Measurements from ENCODE around the gene RUNX2. TPM values are rescaled to one million over a fixed set of nuclear protein-coding genes. Genes with fewer than 3 reads are reported as not detected.

RUNX2 gene
- total and polyA plus RNA-seq, 2 of the 8 experiments (the other 6 are each of a cell fraction or from before 2014, with no cell fraction given) = 0.26 to 1.2 TPM

GRCh38 chr6:45424451-45424861 lies 96.3 kb downstream of the RUNX2 start:
- Histone ChIP-seq H3K27ac (ENCODE audit: low read depth, low read length) (no peak overlapping the region), H2BK120ac (replicated peaks; ENCODE audit: low read depth, low read length) (no peak overlapping the region), H3K79me2 (ENCODE audit: control insufficient read depth in 1 of 2, insufficient read depth in 2 of 2, low read length in 2 of 2) (no peaks in the 10 kb centered on the region), H4K5ac (ENCODE audit: insufficient read length, low read depth, low read length) (no peak overlapping the region), H2BK20ac (ENCODE audit: low read length) (no peak overlapping the region), H3K4me2 (ENCODE audit: insufficient read depth in 1 of 2, low read depth in 2 of 2, low read length in 2 of 2) (peak overlapping the region; percentile 85 to 96), H3K56ac (replicated peaks; ENCODE audit: insufficient read length, low read depth, low read length) (no peak overlapping the region), H3K4me1 (replicated peaks in 1 of 4; ENCODE audit: control insufficient read depth in 3 of 4, insufficient read depth in 4 of 4, low read length in 3 of 4) (peaks cover 0 to 10% (median 3%) of the 10 kb centered on the region in 4 experiments; a peak in 5 of 7 replicates), H3K36me3 (ENCODE audit: control insufficient read depth in 2 of 4, insufficient read depth in 4 of 4, low read length in 3 of 4) (no peaks in the 10 kb centered on the region), H3K14ac (ENCODE audit: insufficient read length) (no peak overlapping the region), H3K9me3 (ENCODE audit: insufficient read depth in 2 of 2, low read depth in 1 of 2, low read length in 1 of 2) (no peaks in the 10 kb centered on the region), H2BK5ac (ENCODE audit: low read depth, low read length) (no peak overlapping the region), H4K8ac (ENCODE audit: extremely low read depth, insufficient read depth, low read length) (no peak overlapping the region), H3K23me2 (ENCODE audit: low read depth, low read length) (peaks cover 22% of the 10 kb centered on the region), H2AK5ac (ENCODE audit: low read depth, low read length) (no peak overlapping the region), H2BK15ac (ENCODE audit: low read length) (no peak overlapping the region), H3K18ac (ENCODE audit: extremely low read depth, low read length) (no peak overlapping the region), H3K9ac (replicated peaks in 1 of 4; ENCODE audit: extremely low read depth in 1 of 4, low read depth in 3 of 4, low read length in 3 of 4) (no peak overlapping the region), H4K91ac (replicated peaks; ENCODE audit: insufficient read length, low read length) (no peak overlapping the region), H3K27me3 (replicated peaks in 1 of 4; ENCODE audit: control insufficient read depth in 3 of 4, extremely low read depth in 1 of 4, insufficient read depth in 3 of 4, low read length in 3 of 4) (peaks cover 19 to 55% (median 46%) of the 10 kb centered on the region in 4 experiments), H2AFZ (ENCODE audit: low read length) (no peak overlapping the region), H4K20me1 (replicated peaks in 1 of 2; ENCODE audit: control insufficient read depth in 1 of 2, insufficient read depth in 2 of 2, low read length in 2 of 2) (peaks cover 0 to 2% of the 10 kb centered on the region in 2 experiments), H2BK12ac (ENCODE audit: low read depth, low read length) (no peak overlapping the region), H3K23ac (ENCODE audit: insufficient read length) (no peak overlapping the region), H3K4ac (replicated peaks; ENCODE audit: insufficient read length, low read depth, low read length) (no peak overlapping the region), H3K79me1 (ENCODE audit: low read depth, low read length) (no peaks in the 10 kb centered on the region), H3K4me3 (ENCODE audit: extremely low read depth in 1 of 4, insufficient read depth in 2 of 4, low read depth in 3 of 4, low read length in 4 of 4) (peak overlapping the region in 2 of 4 experiments; percentile 82; a peak in 4 of 8 replicates)
- no peak for FAIRE-seq
- CTCF ChIA-PET (ENCODE audit: partially characterized antibody) = interaction anchor here (1.2 kb wide), 1 partner anchor 794 kb away, joined by 5 read pairs; no protein-coding TSS in a partner anchor
- TF ChIP-seq POU5F1 (IDR thresholded peaks at IDR 0.05; ENCODE audit: low read depth, low read length) (no peak), PHF8 (conservative IDR thresholded peaks at IDR 0.05; ENCODE audit: low read depth, low read length) (no peak), KDM4A (IDR thresholded peaks at IDR 0.05; ENCODE audit: low read depth, low read length, severe bottlenecking) (no peak), MAFK (IDR thresholded peaks at IDR 0.05; ENCODE audit: low read depth, low read length) (no peak), RXRA (IDR thresholded peaks at IDR 0.05; ENCODE audit: insufficient read depth, low read depth, low read length) (no peak), CREB1 (IDR thresholded peaks at IDR 0.05) (no peak), CHD2 (IDR thresholded peaks at IDR 0.05; ENCODE audit: low read length) (no peak), CTCF (IDR thresholded peaks at IDR 0.05; ENCODE audit: control extremely low read depth in 1 of 3, insufficient read depth in 1 of 3, low read depth in 1 of 3, low read length in 3 of 3) (no peak), TEAD4 (IDR thresholded peaks at IDR 0.05; ENCODE audit: low read depth, low read length) (no peak)
- POLR2A ChIA-PET (ENCODE audit: partially characterized antibody) = no interaction called here
- DNase-seq (ENCODE audit: low read depth in 1 of 2, low spot score in 2 of 2) = no peak
- 47% methylated on average over 6 of the region's 6 CpGs; no CpG with 5 or more reads in 1 of the 2 experiments for WGBS, 2 experiments (ENCODE audit: extremely low coverage in 1 of 2, insufficient coverage in 1 of 2, insufficient read length in 1 of 2, insufficient replicate concordance in 2 of 2, low coverage in 1 of 2, low lambda C conversion rate in 2 of 2, missing lambda C conversion rate in 1 of 2)

All from H1 (cell line).